IMR-90 (cell line): ENCODE data around the gene CMTM7. TPM values are rescaled to one million over a fixed set of nuclear protein-coding genes. Genes with fewer than 3 reads are reported as not detected.

Experiments
- ATAC-seq: fragments of 200-7000 bp; cut with Tn5 transposase; 2 replicates; pipeline ENCODE4 v1.9.1; 2020; ENCODE audit warnings: low read depth, mild to moderate bottlenecking, moderate library complexity
- BruUV-seq: library from RNA; stranded (reverse); fragments of 400-500 nt; replicated peaks from 2 replicates; lab custom pipeline; 2021; lab: Mats Ljungman, UMichigan
- CTCF ChIA-PET: fragments of 300-600 bp; formaldehyde crosslinking; extraction: SDS; loops from one replicate; lab custom pipeline; 2021; ENCODE audit warnings: antibody characterized with exemption; lab: Yijun Ruan, JAX
- POLR2A ChIA-PET: fragments of 300-600 bp; sonication (Branson Sonifier 250); formaldehyde crosslinking; loops from one replicate; lab custom pipeline; 2022; ENCODE audit warnings: antibody characterized with exemption; ENCODE audit not compliant: unreplicated experiment; lab: Charles Lee
- DNase-seq: peaks from one replicate; pipeline ENCODE4 v3.0.0; 2013
- H2AFZ ChIP-seq: replicated peaks from 2 replicates; pipeline ENCODE3; 2013; ENCODE audit warnings: low read length, mild to moderate bottlenecking; ENCODE audit not compliant: poor library complexity
- H2AK5ac ChIP-seq: 2 replicates; pipeline ENCODE4 v1.6.1; 2013; ENCODE audit warnings: low read depth, low read length, inconsistent platforms
- H2AK9ac ChIP-seq: replicated peaks from 2 replicates; pipeline ENCODE3; 2013; ENCODE audit warnings: mild to moderate bottlenecking, low read depth, low read length, moderate library complexity; ENCODE audit not compliant: poor library complexity
- H2BK120ac ChIP-seq: 2 replicates; pipeline ENCODE4 v1.6.1; 2013; ENCODE audit warnings: low read depth, low read length, inconsistent platforms
- H2BK15ac ChIP-seq: 3 replicates; pipeline ENCODE4 v1.6.1; 2013; ENCODE audit warnings: low read depth, low read length, inconsistent platforms
- H2BK20ac ChIP-seq: 2 replicates; pipeline ENCODE4 v1.6.1; 2013; ENCODE audit warnings: low read depth, mild to moderate bottlenecking, inconsistent platforms, low read length, moderate library complexity
- H2BK5ac ChIP-seq: 2 replicates; pipeline ENCODE4 v1.6.1; 2013; ENCODE audit warnings: mild to moderate bottlenecking, low read depth, low read length, inconsistent platforms; ENCODE audit not compliant: poor library complexity, severe bottlenecking
- H3K14ac ChIP-seq: replicated peaks from 2 replicates; pipeline ENCODE4 v1.6.1; 2013; ENCODE audit warnings: low read depth, low read length, inconsistent platforms
- H3K18ac ChIP-seq: 2 replicates; pipeline ENCODE4 v1.6.1; 2013; ENCODE audit warnings: low read depth, low read length, control low read depth
- H3K23ac ChIP-seq: 2 replicates; pipeline ENCODE4 v1.6.1; 2013; ENCODE audit warnings: low read depth, low read length, inconsistent platforms
- H3K27ac ChIP-seq: 2 replicates; pipeline ENCODE4 v1.5.1; 2013; ENCODE audit warnings: mild to moderate bottlenecking, control low read depth, low read length; ENCODE audit not compliant: insufficient read depth
- H3K27me3 ChIP-seq: 2 replicates; pipeline ENCODE4 v1.6.1; 2013; ENCODE audit warnings: low read length; ENCODE audit not compliant: control insufficient read depth, insufficient read depth
- H3K36me3 ChIP-seq: 2 replicates; pipeline ENCODE4 v1.6.1; 2013; ENCODE audit warnings: low read length, mixed read lengths; ENCODE audit not compliant: control insufficient read depth, insufficient read depth
- H3K4ac ChIP-seq: 2 replicates; pipeline ENCODE4 v1.6.1; 2013; ENCODE audit warnings: low read depth, low read length, inconsistent platforms
- H3K4me1 ChIP-seq: 2 replicates; pipeline ENCODE4 v1.6.1; 2013; ENCODE audit warnings: low read length, mixed read lengths; ENCODE audit not compliant: control insufficient read depth, insufficient read depth
- H3K4me2 ChIP-seq: 2 replicates; pipeline ENCODE4 v1.6.1; 2013; ENCODE audit warnings: low read depth, mild to moderate bottlenecking, control low read depth, low read length, moderate library complexity
- H3K4me3 ChIP-seq: 2 replicates; pipeline ENCODE4 v1.5.1; 2013; ENCODE audit warnings: low read depth, mild to moderate bottlenecking, control low read depth, low read length, moderate library complexity; ENCODE audit not compliant: insufficient read depth
- H3K56ac ChIP-seq: 2 replicates; pipeline ENCODE4 v1.6.1; 2013; ENCODE audit warnings: low read length, inconsistent platforms; ENCODE audit not compliant: insufficient read depth; ENCODE audit errors: extremely low read depth
- H3K79me1 ChIP-seq, 2 experiments: 2 replicates each; pipeline ENCODE4 v1.6.1; 2013; ENCODE audit warnings: low read length in 2 of 2, inconsistent platforms in 1 of 2, low read depth in 1 of 2
- H3K9ac ChIP-seq: 2 replicates; pipeline ENCODE4 v1.6.1; 2013; ENCODE audit warnings: low read depth, low read length, control low read depth
- H3K9me1 ChIP-seq: 2 replicates; pipeline ENCODE4 v1.6.1; 2013; ENCODE audit warnings: low read length, inconsistent platforms; ENCODE audit not compliant: insufficient read depth
- H3K9me3 ChIP-seq: 2 replicates; pipeline ENCODE4 v1.6.1; 2013; ENCODE audit warnings: low read length; ENCODE audit not compliant: control insufficient read depth, insufficient read depth
- H4K20me1 ChIP-seq: 2 replicates; pipeline ENCODE4 v1.6.1; 2013; ENCODE audit warnings: low read length, inconsistent platforms; ENCODE audit not compliant: insufficient read depth
- H4K5ac ChIP-seq: 2 replicates; pipeline ENCODE4 v1.6.1; 2013; ENCODE audit warnings: mild to moderate bottlenecking, low read depth, low read length, control low read depth
- H4K8ac ChIP-seq, 2 experiments: 2 replicates each; pipeline ENCODE4 v1.6.1; 2013; ENCODE audit warnings: low read depth in 2 of 2, low read length in 2 of 2, control low read depth in 1 of 2, inconsistent platforms in 1 of 2
- H4K91ac ChIP-seq: 2 replicates; pipeline ENCODE4 v1.6.1; 2013; ENCODE audit warnings: low read depth, low read length, inconsistent platforms; ENCODE audit not compliant: insufficient read depth
- ELK1 ChIP-seq: fragments of 150-350 bp; IDR thresholded peaks from 2 replicates; pipeline ENCODE4 v1.6.1; 2016; ENCODE audit warnings: low read depth, mild to moderate bottlenecking, low read length, moderate library complexity, borderline replicate concordance
- RFX5 ChIP-seq: IDR thresholded peaks from 2 replicates; pipeline ENCODE4 v1.8.0; 2012; ENCODE audit warnings: low read depth, mild to moderate bottlenecking, low read length, moderate library complexity
- WGBS, 2 experiments: methylation state at CpG; one replicate each; pipeline versions ENCODE4 v1.1.5 to v1.1.7; 2013; ENCODE audit warnings: missing lambda C conversion rate in 2 of 2; ENCODE audit not compliant: insufficient read length in 1 of 2; ENCODE audit errors: extremely low coverage in 2 of 2; 5-methylcytosine and 5-hydroxymethylcytosine counted together
- dilution Hi-C: fragments of 300-500 bp; cut with HindIII; formaldehyde crosslinking; loops from one replicate; pipeline ENCODE4 v1.14.3; 2018; ENCODE audit warnings: low sequenced_read_pairs; ENCODE audit not compliant: unreplicated experiment
- in situ Hi-C: fragments of 300-500 bp; cut with MboI; formaldehyde crosslinking; loops from 3 replicates; pipeline ENCODE4 v1.14.3; 2019; ENCODE audit warnings: low sequenced_read_pairs, inconsistent platforms, mixed read lengths
- intact Hi-C: fragments of 100-400 bp; cut with micrococcal nuclease; formaldehyde crosslinking; loops from 2 replicates; pipeline ENCODE4 v1.10.0; 2022
- polyA plus RNA-seq, 3 experiments: library from polyadenylated mRNA; depleted of rRNA; stranded (reverse); fragments of >200 nt; gene quantifications; 2 replicates each; pipeline ENCODE4 v1.2.3, GENCODE V29; 2012; ENCODE audit warnings: low replicate concordance in 1 of 3
- total RNA-seq: library from RNA; depleted of rRNA; stranded (reverse); fragments of >200 nt; gene quantifications from 2 replicates; pipeline ENCODE4 v1.2.3, GENCODE V29; 2012

The CMTM7 gene
- total and polyA plus RNA-seq, 2 of the 4 experiments (the other 2 are of a cell fraction): 3.4 to 31.4 TPM

GRCh38 chr3:32487781-32488473 is 96.3 kb downstream of the CMTM7 start:
- dilution Hi-C loops (no loop called here), intact Hi-C loops (no loop called here), in situ Hi-C loops (no loop called here)
- no CpG with 5 or more reads among the region's 3 CpGs for WGBS, 2 experiments
- no peak overlapping the region for H3K27ac ChIP-seq
- H3K9me3 ChIP-seq: no peaks in the 10 kb centered on the region
- H3K9ac ChIP-seq: no peak overlapping the region
- peaks cover 1% of the 10 kb centered on the region; the same call in 1 of the 2 replicates for H3K4me1 ChIP-seq
- H4K5ac ChIP-seq: no peak overlapping the region
- no peak overlapping the region for H3K4ac ChIP-seq
- no peak overlapping the region for H4K8ac ChIP-seq
- ATAC-seq: no peak
- H4K91ac ChIP-seq: no peak overlapping the region
- no peak overlapping the region for H2BK20ac ChIP-seq
- no peak for TF ChIP-seq ELK1
- no peak for TF ChIP-seq RFX5
- peaks cover 3% of the 10 kb centered on the region; the same call in 1 of the 2 replicates for H3K9me1 ChIP-seq
- no peak overlapping the region for H3K23ac ChIP-seq
- H3K27me3 ChIP-seq: no peaks in the 10 kb centered on the region
- no peak overlapping the region for H3K4me3 ChIP-seq
- H2AK5ac ChIP-seq: no peak overlapping the region
- H3K36me3 ChIP-seq: peaks cover 11% of the 10 kb centered on the region
- H3K18ac ChIP-seq: no peak overlapping the region
- H3K14ac ChIP-seq: no peak overlapping the region
- no TSS peak for BruUV-seq
- no peak overlapping the region for H3K56ac ChIP-seq
- H2AFZ ChIP-seq: no peak overlapping the region
- H2BK5ac ChIP-seq: no peak overlapping the region
- H2BK15ac ChIP-seq: no peak overlapping the region
- ChIA-PET CTCF (interaction anchor here (0.6 kb wide), 1 partner anchor 380 kb away, joined by 3 read pairs; no protein-coding TSS in a partner anchor), POLR2A (no interaction called here)
- peaks cover 10% of the 10 kb centered on the region for H4K20me1 ChIP-seq
- peaks cover 12 to 24% of the 10 kb centered on the region in 2 experiments for H3K79me1 ChIP-seq
- no peak overlapping the region for H2BK120ac ChIP-seq
- H2AK9ac ChIP-seq: no peak overlapping the region
- H3K4me2 ChIP-seq: no peak overlapping the region
- DNase-seq: no peak
